ENCODE data around the gene NRIP2. TPM values are rescaled to one million over a fixed set of nuclear protein-coding genes. Genes with fewer than 3 reads are reported as not detected.

The NRIP2 gene
- total RNA-seq, 2 donors from 2014 or later, result not detected

Other genes with a start within 250 kb of the NRIP2 start
- gene FKBP4, start 40.1 kb downstream of the NRIP2 start, total RNA-seq, result 100 to 1,000 TPM; 130 to 134 TPM
- gene ITFG2, start 22.4 kb downstream of the NRIP2 start, total RNA-seq, result 10 to 100 TPM; 36.3 to 39.1 TPM
- under 1 TPM; 0.20 to 0.43 TPM for gene TEX52, start 22.0 kb upstream of the NRIP2 start, total RNA-seq
- 100 to 1,000 TPM; 105 to 112 TPM for gene FOXM1, start 42.1 kb upstream of the NRIP2 start, total RNA-seq
- gene RHNO1, start 42.2 kb upstream of the NRIP2 start, total RNA-seq, result 10 to 100 TPM; 30.1 to 49.4 TPM
- 1 to 10 TPM; 4.9 to 7.3 TPM for gene TULP3, start 55.9 kb upstream of the NRIP2 start, total RNA-seq
- 1 to 10 TPM in 1 of 2 donors, under 1 TPM in 1; 0.32 to 8.3 TPM for gene TEAD4, start 124.4 kb upstream of the NRIP2 start, total RNA-seq
- under 1 TPM; 0.50 to 0.97 TPM for gene TSPAN9, start 242.3 kb upstream of the NRIP2 start, total RNA-seq